DOHH2 (cell line): ENCODE results near the gene MYCBP2.

ENCODE experiments used
- EZH2phosphoT487 ChIP-seq: fragments of 200-600 bp; sonication (generic); IDR thresholded peaks from 2 replicates; pipeline ENCODE4 v1.6.1; 2017; ENCODE audit warnings: borderline replicate concordance, mild to moderate bottlenecking, antibody characterized with exemption, low read length, moderate library complexity, mixed read lengths
- TF ChIP-seq, protein P1 (sequence below): fragments of 200-600 bp; sonication (generic); IDR thresholded peaks from one replicate; pipeline ENCODE4 v1.5.1; 2014; ENCODE audit warnings: antibody characterized with exemption, mild to moderate bottlenecking, low read depth, low read length; ENCODE audit not compliant: poor library complexity, severe bottlenecking

DNA sequence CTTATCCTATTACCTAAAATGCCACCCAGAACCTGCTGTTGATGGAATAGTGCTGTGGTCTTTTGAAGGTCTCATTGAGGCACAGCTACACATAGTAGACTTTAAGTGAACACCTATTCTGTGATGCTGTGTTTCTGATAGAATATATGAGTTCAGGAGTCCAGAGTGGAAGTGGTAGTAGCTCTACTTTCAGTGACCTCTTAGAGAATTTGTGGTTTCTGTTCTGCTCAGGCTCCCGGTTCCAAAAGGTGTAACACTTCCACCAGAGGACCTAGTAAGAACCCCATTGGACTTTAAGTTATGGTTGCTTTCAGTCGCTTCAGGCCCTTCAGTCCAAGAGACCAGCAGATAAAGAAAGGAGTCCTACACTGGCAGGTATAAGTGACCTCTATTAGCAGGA, 11.4 kb upstream of the MYCBP2 start:
- TF ChIP-seq, protein P1, sequence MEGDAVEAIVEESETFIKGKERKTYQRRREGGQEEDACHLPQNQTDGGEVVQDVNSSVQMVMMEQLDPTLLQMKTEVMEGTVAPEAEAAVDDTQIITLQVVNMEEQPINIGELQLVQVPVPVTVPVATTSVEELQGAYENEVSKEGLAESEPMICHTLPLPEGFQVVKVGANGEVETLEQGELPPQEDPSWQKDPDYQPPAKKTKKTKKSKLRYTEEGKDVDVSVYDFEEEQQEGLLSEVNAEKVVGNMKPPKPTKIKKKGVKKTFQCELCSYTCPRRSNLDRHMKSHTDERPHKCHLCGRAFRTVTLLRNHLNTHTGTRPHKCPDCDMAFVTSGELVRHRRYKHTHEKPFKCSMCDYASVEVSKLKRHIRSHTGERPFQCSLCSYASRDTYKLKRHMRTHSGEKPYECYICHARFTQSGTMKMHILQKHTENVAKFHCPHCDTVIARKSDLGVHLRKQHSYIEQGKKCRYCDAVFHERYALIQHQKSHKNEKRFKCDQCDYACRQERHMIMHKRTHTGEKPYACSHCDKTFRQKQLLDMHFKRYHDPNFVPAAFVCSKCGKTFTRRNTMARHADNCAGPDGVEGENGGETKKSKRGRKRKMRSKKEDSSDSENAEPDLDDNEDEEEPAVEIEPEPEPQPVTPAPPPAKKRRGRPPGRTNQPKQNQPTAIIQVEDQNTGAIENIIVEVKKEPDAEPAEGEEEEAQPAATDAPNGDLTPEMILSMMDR: no peak
- TF ChIP-seq EZH2phosphoT487: no peak
